H1 (cell line): ENCODE measurements around the gene USPL1. TPM values are rescaled to one million over a fixed set of nuclear protein-coding genes. Genes with fewer than 3 reads are reported as not detected.

Experiments used
- CTCF ChIA-PET: fragments of 300-600 bp; sonication (Branson Sonifier 250); formaldehyde crosslinking; loops from one replicate; lab custom pipeline; 2021; ENCODE audit not compliant: partially characterized antibody; lab: Charles Lee
- POLR2A ChIA-PET: fragments of 300-600 bp; sonication (Branson Sonifier 250); formaldehyde crosslinking; loops from one replicate; lab custom pipeline; 2021; ENCODE audit warnings: inconsistent platforms; ENCODE audit not compliant: partially characterized antibody; lab: Charles Lee
- DNase-seq, 2 experiments: peaks; one replicate each; pipeline versions ENCODE4 v3.0.0 to v3.0.0-alpha.2; 2010 to 2022; ENCODE audit warnings: low spot score in 2 of 2, low read depth in 1 of 2, mixed read lengths in 1 of 2
- FAIRE-seq: peaks from 2 replicates; lab custom pipeline; 2011; peaks lifted over from hg19 to GRCh38; lab: Jason Lieb, UNC
- H2AFZ ChIP-seq: 2 replicates; pipeline ENCODE4 v1.8.1; 2012; ENCODE audit warnings: low read length, inconsistent platforms
- H2AK5ac ChIP-seq: 2 replicates; pipeline ENCODE4 v1.6.1; 2013; ENCODE audit warnings: low read depth, low read length
- H2BK120ac ChIP-seq: replicated peaks from 2 replicates; pipeline ENCODE3; 2013; ENCODE audit warnings: low read depth, low read length, inconsistent platforms
- H2BK12ac ChIP-seq: 2 replicates; pipeline ENCODE4 v1.6.1; 2013; ENCODE audit warnings: low read depth, low read length
- H2BK15ac ChIP-seq: 2 replicates; pipeline ENCODE4 v1.6.1; 2013; ENCODE audit warnings: low read length
- H2BK20ac ChIP-seq: 2 replicates; pipeline ENCODE4 v1.6.1; 2013; ENCODE audit warnings: low read length
- H2BK5ac ChIP-seq: 2 replicates; pipeline ENCODE4 v1.6.1; 2013; ENCODE audit warnings: low read depth, low read length
- H3K14ac ChIP-seq: 2 replicates; pipeline ENCODE4 v1.6.1; 2013; ENCODE audit warnings: inconsistent platforms; ENCODE audit not compliant: insufficient read length
- H3K18ac ChIP-seq: 2 replicates; pipeline ENCODE4 v1.6.1; 2013; ENCODE audit warnings: low read length; ENCODE audit errors: extremely low read depth
- H3K23ac ChIP-seq: 2 replicates; pipeline ENCODE4 v1.6.1; 2013; ENCODE audit warnings: inconsistent platforms; ENCODE audit not compliant: insufficient read length
- H3K23me2 ChIP-seq: 2 replicates; pipeline ENCODE4 v1.6.1; 2013; ENCODE audit warnings: low read depth, low read length
- H3K27ac ChIP-seq: 2 replicates; pipeline ENCODE4 v1.6.1; 2011; ENCODE audit warnings: low read depth, low read length, inconsistent platforms
- H3K27me3 ChIP-seq, 4 experiments: replicated peaks in 1 of 4; 1 replicate in 1 of 4; 2 replicates in 3 of 4; pipeline versions ENCODE4 v1.6.1 to v1.8.1; 2011 to 2013; ENCODE audit warnings: low read length in 3 of 4, mild to moderate bottlenecking in 3 of 4, inconsistent platforms in 2 of 4, mixed read lengths in 2 of 4, moderate library complexity in 1 of 4; ENCODE audit not compliant: control insufficient read depth in 3 of 4, insufficient read depth in 3 of 4; ENCODE audit errors: extremely low read depth in 1 of 4
- H3K36me3 ChIP-seq, 4 experiments: 2 replicates each; pipeline versions ENCODE4 v1.6.1 to v1.8.1; 2011 to 2013; ENCODE audit warnings: mild to moderate bottlenecking in 4 of 4, low read length in 3 of 4, moderate library complexity in 2 of 4, control low read depth in 1 of 4, inconsistent platforms in 1 of 4; ENCODE audit not compliant: insufficient read depth in 4 of 4, control insufficient read depth in 2 of 4
- H3K4ac ChIP-seq: replicated peaks from 2 replicates; pipeline ENCODE3; 2013; ENCODE audit warnings: low read length, low read depth, mixed read lengths, inconsistent platforms; ENCODE audit not compliant: insufficient read length
- H3K4me1 ChIP-seq, 4 experiments: replicated peaks in 1 of 4; 1 replicate in 1 of 4; 2 replicates in 3 of 4; pipeline versions ENCODE4 v1.6.1 to v1.8.1; 2011 to 2013; ENCODE audit warnings: low read length in 3 of 4, inconsistent platforms in 2 of 4, mixed read lengths in 1 of 4; ENCODE audit not compliant: insufficient read depth in 4 of 4, control insufficient read depth in 3 of 4
- H3K4me2 ChIP-seq, 2 experiments: 2 replicates each; pipeline versions ENCODE4 v1.6.1 to v1.8.1; 2011 to 2013; ENCODE audit warnings: low read depth in 2 of 2, low read length in 2 of 2, control low read depth in 1 of 2, inconsistent platforms in 1 of 2, mild to moderate bottlenecking in 1 of 2; ENCODE audit not compliant: insufficient read depth in 1 of 2
- H3K4me3 ChIP-seq, 4 experiments: fragments of 200-600, 300-600 bp in 1 of 4; sonication (generic), shearing (Covaris generic), sonication (Bioruptor Twin) in 1 of 4; 2 replicates each; pipeline versions ENCODE4 v1.5.1 to v1.8.1; 2011 to 2016; ENCODE audit warnings: low read length in 4 of 4, low read depth in 3 of 4, control low read depth in 2 of 4, inconsistent platforms in 2 of 4, mild to moderate bottlenecking in 2 of 4, mixed read lengths in 1 of 4, moderate library complexity in 1 of 4; ENCODE audit not compliant: insufficient read depth in 2 of 4; ENCODE audit errors: extremely low read depth in 1 of 4
- H3K56ac ChIP-seq: replicated peaks from 2 replicates; pipeline ENCODE3; 2013; ENCODE audit warnings: low read depth, mild to moderate bottlenecking, mixed read lengths, low read length, inconsistent platforms; ENCODE audit not compliant: insufficient read length
- H3K79me1 ChIP-seq: 2 replicates; pipeline ENCODE4 v1.6.1; 2013; ENCODE audit warnings: low read depth, low read length, control low read depth
- H3K79me2 ChIP-seq, 2 experiments: 2 replicates each; pipeline versions ENCODE4 v1.6.1 to v1.8.1; 2012 to 2013; ENCODE audit warnings: low read length in 2 of 2, mild to moderate bottlenecking in 2 of 2, inconsistent platforms in 1 of 2; ENCODE audit not compliant: insufficient read depth in 2 of 2, control insufficient read depth in 1 of 2
- H3K9ac ChIP-seq, 4 experiments: replicated peaks in 1 of 4; 1 replicate in 1 of 4; 2 replicates in 3 of 4; pipeline versions ENCODE4 v1.6.1 to v1.8.1; 2011 to 2013; ENCODE audit warnings: low read depth in 3 of 4, low read length in 3 of 4, control low read depth in 2 of 4, mild to moderate bottlenecking in 2 of 4, moderate library complexity in 2 of 4, inconsistent platforms in 1 of 4; ENCODE audit errors: extremely low read depth in 1 of 4
- H3K9me3 ChIP-seq, 2 experiments: 2 replicates each; pipeline versions ENCODE4 v1.6.1 to v1.8.1; 2012 to 2013; ENCODE audit warnings: mild to moderate bottlenecking in 2 of 2, moderate library complexity in 2 of 2, control low read depth in 1 of 2, inconsistent platforms in 1 of 2, low read depth in 1 of 2, low read length in 1 of 2, mixed read lengths in 1 of 2; ENCODE audit not compliant: insufficient read depth in 2 of 2
- H4K20me1 ChIP-seq, 2 experiments: replicated peaks in 1 of 2; 2 replicates each; pipeline versions ENCODE3 to v1.8.1; 2011 to 2013; ENCODE audit warnings: inconsistent platforms in 2 of 2, low read length in 2 of 2, mild to moderate bottlenecking in 1 of 2; ENCODE audit not compliant: insufficient read depth in 2 of 2, control insufficient read depth in 1 of 2
- H4K5ac ChIP-seq: 2 replicates; pipeline ENCODE4 v1.6.1; 2013; ENCODE audit warnings: low read length, low read depth, mixed read lengths, inconsistent platforms; ENCODE audit not compliant: insufficient read length
- H4K8ac ChIP-seq: 2 replicates; pipeline ENCODE4 v1.8.0; 2013; ENCODE audit warnings: mild to moderate bottlenecking, moderate library complexity, low read length, inconsistent platforms; ENCODE audit not compliant: insufficient read depth; ENCODE audit errors: extremely low read depth
- H4K91ac ChIP-seq: replicated peaks from 2 replicates; pipeline ENCODE3; 2013; ENCODE audit warnings: low read length, mixed read lengths, inconsistent platforms; ENCODE audit not compliant: insufficient read length
- BRCA1 ChIP-seq: IDR thresholded peaks from 2 replicates; pipeline ENCODE4 v1.6.1; 2012; ENCODE audit warnings: low read depth, low read length, improper control_type of control experiment
- GTF2F1 ChIP-seq: IDR thresholded peaks from 2 replicates; pipeline ENCODE4 v1.6.1; 2012; ENCODE audit warnings: low read depth, low read length, improper control_type of control experiment, borderline replicate concordance
- HDAC2 ChIP-seq, 2 experiments: fragments of 300-600 bp in 1 of 2; sonication (generic) in 1 of 2; IDR thresholded peaks; 2 replicates each; pipeline ENCODE4 v1.6.1; 2011 to 2012; ENCODE audit warnings: low read depth in 2 of 2, low read length in 2 of 2, mild to moderate bottlenecking in 2 of 2, moderate library complexity in 2 of 2, borderline replicate concordance in 1 of 2, inconsistent platforms in 1 of 2
- KDM1A ChIP-seq: fragments of 200-600, 300-600 bp; sonication (generic); IDR thresholded peaks from 2 replicates; pipeline ENCODE4 v1.7.1; 2016; ENCODE audit warnings: mild to moderate bottlenecking, low read length, borderline replicate concordance
- NRF1 ChIP-seq: IDR thresholded peaks from 2 replicates; pipeline ENCODE4 v1.6.1; 2011; ENCODE audit warnings: mild to moderate bottlenecking, low read depth, low read length, improper control_type of control experiment
- PHF8 ChIP-seq: fragments of 200-600 bp; sonication (generic); conservative IDR thresholded peaks from 2 replicates; pipeline ENCODE4 v1.7.1; 2012; ENCODE audit warnings: low read depth, mild to moderate bottlenecking, inconsistent platforms, low read length, moderate library complexity
- RFX5 ChIP-seq: IDR thresholded peaks from 2 replicates; pipeline ENCODE4 v1.6.1; 2011; ENCODE audit warnings: low read depth, low read length, improper control_type of control experiment, borderline replicate concordance
- SP4 ChIP-seq: IDR thresholded peaks from 2 replicates; pipeline ENCODE4 v1.6.1; 2012; ENCODE audit warnings: low read length, inconsistent platforms
- SRF ChIP-seq: IDR thresholded peaks from 2 replicates; pipeline ENCODE4 v1.6.1; 2011; ENCODE audit warnings: mild to moderate bottlenecking, low read depth, low read length, moderate library complexity
- TCF12 ChIP-seq: IDR thresholded peaks from 2 replicates; pipeline ENCODE4 v1.6.1; 2011; ENCODE audit warnings: low read depth, mild to moderate bottlenecking, low read length
- WGBS, 2 experiments: shearing (Covaris generic) in 1 of 2; methylation state at CpG; one replicate each; pipeline versions ENCODE4 v1.1.6 to v1.1.7; 2013 to 2015; ENCODE audit warnings: low lambda C conversion rate in 2 of 2, mixed read lengths in 2 of 2, inconsistent platforms in 1 of 2, low coverage in 1 of 2, missing lambda C conversion rate in 1 of 2; ENCODE audit not compliant: insufficient replicate concordance in 2 of 2, insufficient coverage in 1 of 2, insufficient read length in 1 of 2; ENCODE audit errors: extremely low coverage in 1 of 2, missing lambda C conversion rate in 1 of 2; 5-methylcytosine and 5-hydroxymethylcytosine counted together
- polyA plus RNA-seq, 7 experiments: library from polyadenylated mRNA; depleted of rRNA in 3 of 7; stranded (reverse) in 5 of 7; unstranded in 2 of 7; fragments of >200 nt in 5 of 7; fragments of 200-250 nt in 2 of 7; gene quantifications; 1 replicate in 5 of 7; 2 replicates in 1 of 7; 4 replicates in 1 of 7; pipeline versions ENCODE4 v1.2.1 to v1.2.3, GENCODE V29; 2011 to 2013; ENCODE audit warnings: missing spikeins in 2 of 7, mixed read lengths in 2 of 7
- total RNA-seq: library from RNA; stranded (reverse); fragmentation: NEBNext Ultra II Directional; extraction: Animal tissue kit (Norgen Biotek cat#: 25700); gene quantifications from 2 replicates; pipeline ENCODE4 v1.2.1, GENCODE V29; 2021
- TF ChIP-seq, protein P1 (sequence below): IDR thresholded peaks from 2 replicates; pipeline ENCODE4 v1.6.1; 2012; ENCODE audit warnings: inconsistent platforms
- TF ChIP-seq, protein P2 (sequence below): IDR thresholded peaks from 2 replicates; pipeline ENCODE4 v1.6.1; 2012; ENCODE audit warnings: low read length, inconsistent platforms

USPL1 gene
- total and polyA plus RNA-seq, 2 of the 8 experiments (the other 6 are each of a cell fraction or from before 2014, with no cell fraction given) = 6.3 to 17.1 TPM

DNA sequence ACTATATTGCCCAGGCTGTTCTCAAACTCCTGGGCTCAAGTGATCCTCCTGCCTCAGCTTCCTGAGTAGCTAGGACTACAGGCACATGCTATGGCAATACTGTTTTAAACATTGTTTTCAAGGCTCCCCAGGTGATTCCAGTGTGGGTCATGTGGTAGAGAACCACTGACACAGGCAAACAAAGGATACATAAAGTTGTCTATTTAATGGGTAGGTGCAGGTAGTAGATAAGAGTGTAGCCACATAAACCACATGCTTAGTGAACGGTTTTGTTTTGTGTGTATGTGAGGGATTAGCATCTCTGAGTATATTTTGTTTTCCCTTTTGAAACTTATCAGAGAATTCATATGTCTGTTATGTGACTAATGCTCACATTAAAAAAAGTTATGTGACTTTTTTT is 36.7 kb downstream of the USPL1 start:
- Histone ChIP-seq H3K36me3 (peaks cover 4 to 54% (median 22%) of the 10 kb centered on the region in 4 experiments), H3K18ac (no peak overlapping the region), H2BK5ac (no peak overlapping the region), H3K23ac (no peak overlapping the region), H3K27ac (no peak overlapping the region), H3K27me3 (no peaks in the 10 kb centered on the region), H3K4me1 (no peaks in the 10 kb centered on the region), H3K4me2 (no peak overlapping the region), H2BK12ac (no peak overlapping the region), H2BK15ac (no peak overlapping the region), H3K79me2 (no peaks in the 10 kb centered on the region), H3K23me2 (no peaks in the 10 kb centered on the region), H2AK5ac (no peak overlapping the region), H4K91ac (no peak overlapping the region), H4K8ac (no peak overlapping the region), H2AFZ (no peak overlapping the region), H2BK20ac (no peak overlapping the region), H3K9me3 (no peaks in the 10 kb centered on the region), H3K56ac (no peak overlapping the region), H3K79me1 (no peaks in the 10 kb centered on the region), H4K5ac (no peak overlapping the region), H3K9ac (no peak overlapping the region), H4K20me1 (no peaks in the 10 kb centered on the region), H3K4me3 (no peak overlapping the region), H3K14ac (no peak overlapping the region), H3K4ac (no peak overlapping the region), H2BK120ac (no peak overlapping the region)
- TF ChIP-seq, protein P1, sequence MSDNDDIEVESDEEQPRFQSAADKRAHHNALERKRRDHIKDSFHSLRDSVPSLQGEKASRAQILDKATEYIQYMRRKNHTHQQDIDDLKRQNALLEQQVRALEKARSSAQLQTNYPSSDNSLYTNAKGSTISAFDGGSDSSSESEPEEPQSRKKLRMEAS = no peak
- TF ChIP-seq NRF1 (no peak), RFX5 (no peak), PHF8 (no peak), SP4 (no peak), BRCA1 (no peak), SRF (no peak), GTF2F1 (no peak), KDM1A (no peak), HDAC2 (IDR thresholded peaks at IDR 0.05; ENCODE audit: borderline replicate concordance in 1 of 2, low read depth in 2 of 2, low read length in 2 of 2) (no peak), TCF12 (no peak)
- TF ChIP-seq, protein P2, sequence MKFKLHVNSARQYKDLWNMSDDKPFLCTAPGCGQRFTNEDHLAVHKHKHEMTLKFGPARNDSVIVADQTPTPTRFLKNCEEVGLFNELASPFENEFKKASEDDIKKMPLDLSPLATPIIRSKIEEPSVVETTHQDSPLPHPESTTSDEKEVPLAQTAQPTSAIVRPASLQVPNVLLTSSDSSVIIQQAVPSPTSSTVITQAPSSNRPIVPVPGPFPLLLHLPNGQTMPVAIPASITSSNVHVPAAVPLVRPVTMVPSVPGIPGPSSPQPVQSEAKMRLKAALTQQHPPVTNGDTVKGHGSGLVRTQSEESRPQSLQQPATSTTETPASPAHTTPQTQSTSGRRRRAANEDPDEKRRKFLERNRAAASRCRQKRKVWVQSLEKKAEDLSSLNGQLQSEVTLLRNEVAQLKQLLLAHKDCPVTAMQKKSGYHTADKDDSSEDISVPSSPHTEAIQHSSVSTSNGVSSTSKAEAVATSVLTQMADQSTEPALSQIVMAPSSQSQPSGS = no peak
- ChIA-PET CTCF (no interaction called here), POLR2A (no interaction called here)
- DNase-seq = no peak
- 82% methylated on average over 1 of the region's 1 CpG; no CpG with 5 or more reads in 1 of the 2 experiments for WGBS, 2 experiments
- FAIRE-seq = no peak
